Endothelial cell of umbilical vein (primary cell): Measurements from ENCODE around the gene RELN. TPM values are rescaled to one million over a fixed set of nuclear protein-coding genes. Genes with fewer than 3 reads are reported as not detected.

Experiments used
- BruUV-seq: library from RNA; stranded (reverse); fragments of 400-500 nt; replicated peaks from 2 replicates; lab custom pipeline; 2021; lab: Mats Ljungman, UMichigan
- CTCF ChIA-PET: fragments of 300-600, 350-600 bp; sonication (Branson Sonifier 250); formaldehyde crosslinking; loops from one replicate; lab custom pipeline; 2021; ENCODE audit warnings: antibody characterized with exemption, inconsistent platforms; lab: Charles Lee
- POLR2A ChIA-PET: fragments of 300-600, 350-600 bp; sonication (Branson Sonifier 250); formaldehyde crosslinking; loops from one replicate; lab custom pipeline; 2021; ENCODE audit warnings: antibody characterized with exemption, inconsistent platforms; lab: Charles Lee
- DNase-seq: peaks from one replicate; pipeline ENCODE4 v3.0.0-alpha.2; 2011; ENCODE audit warnings: low read depth, low spot score
- FAIRE-seq: peaks from 2 replicates; lab custom pipeline; 2011; peaks lifted over from hg19 to GRCh38; lab: Jason Lieb, UNC
- H2AFZ ChIP-seq: 2 replicates; pipeline ENCODE4 v1.6.0; 2012; ENCODE audit warnings: low read depth, low read length, control low read depth, inconsistent platforms
- H3K27ac ChIP-seq: 2 replicates; pipeline ENCODE4 v1.5.1; 2011; ENCODE audit warnings: low read depth, mild to moderate bottlenecking, control low read depth, low read length, moderate library complexity; ENCODE audit not compliant: insufficient read depth
- H3K27me3 ChIP-seq, 2 experiments: 2 replicates each; pipeline versions ENCODE4 v1.6.0 to v1.6.1; 2011; ENCODE audit warnings: low read length in 2 of 2, mixed read lengths in 1 of 2; ENCODE audit not compliant: control insufficient read depth in 2 of 2, insufficient read depth in 2 of 2
- H3K36me3 ChIP-seq, 2 experiments: 2 replicates in 1 of 2; 3 replicates in 1 of 2; pipeline ENCODE4 v1.5.1; 2011; ENCODE audit warnings: low read length in 2 of 2, mild to moderate bottlenecking in 1 of 2, moderate library complexity in 1 of 2; ENCODE audit not compliant: control insufficient read depth in 2 of 2, insufficient read depth in 2 of 2; ENCODE audit errors: extremely low read depth in 1 of 2
- H3K4me1 ChIP-seq: 3 replicates; pipeline ENCODE4 v1.5.1; 2011; ENCODE audit warnings: mild to moderate bottlenecking, low read length; ENCODE audit not compliant: control insufficient read depth, insufficient read depth; ENCODE audit errors: extremely low read depth
- H3K4me2 ChIP-seq: 2 replicates; pipeline ENCODE4 v1.6.1; 2011; ENCODE audit warnings: low read length, control low read depth, mixed read lengths; ENCODE audit not compliant: insufficient read depth
- H3K4me3 ChIP-seq, 3 experiments: fragments of 200-600 bp in 1 of 3; sonication (generic), shearing (Covaris generic) in 1 of 3; replicated peaks in 1 of 3; 2 replicates each; pipeline ENCODE4 v1.5.1; 2011 to 2016; ENCODE audit warnings: control low read depth in 3 of 3, low read length in 3 of 3, mild to moderate bottlenecking in 2 of 3, inconsistent platforms in 1 of 3, low read depth in 1 of 3, moderate library complexity in 1 of 3; ENCODE audit not compliant: insufficient read depth in 1 of 3
- H3K79me2 ChIP-seq: 2 replicates; pipeline ENCODE4 v1.6.0; 2012; ENCODE audit warnings: low read length, inconsistent platforms; ENCODE audit not compliant: control insufficient read depth, insufficient read depth
- H3K9ac ChIP-seq: replicated peaks from 2 replicates; pipeline ENCODE3; 2011; ENCODE audit warnings: low read length, control low read depth; ENCODE audit not compliant: insufficient read depth; ENCODE audit errors: extremely low read depth
- H3K9me1 ChIP-seq: replicated peaks from 3 replicates; pipeline ENCODE4 v1.6.0; 2011; ENCODE audit warnings: mild to moderate bottlenecking, low read length; ENCODE audit not compliant: control insufficient read depth, insufficient read depth; ENCODE audit errors: extremely low read depth
- H3K9me3 ChIP-seq: replicated peaks from 2 replicates; pipeline ENCODE4 v1.5.1; 2012; ENCODE audit warnings: low read length, inconsistent platforms; ENCODE audit not compliant: control insufficient read depth, insufficient read depth
- H4K20me1 ChIP-seq: replicated peaks from 2 replicates; pipeline ENCODE3; 2011; ENCODE audit warnings: mild to moderate bottlenecking, low read length; ENCODE audit not compliant: control insufficient read depth, insufficient read depth; ENCODE audit errors: extremely low read depth
- EZH2 ChIP-seq: IDR thresholded peaks from 2 replicates; pipeline ENCODE4 v1.6.1; 2012; ENCODE audit warnings: borderline replicate concordance, low read depth, mild to moderate bottlenecking, moderate library complexity, low read length, inconsistent platforms; ENCODE audit not compliant: severe bottlenecking
- FOS ChIP-seq: IDR thresholded peaks from 2 replicates; pipeline ENCODE4 v1.6.1; 2011; ENCODE audit warnings: mild to moderate bottlenecking, low read length, moderate library complexity, borderline replicate concordance; ENCODE audit not compliant: insufficient read depth
- GATA2 ChIP-seq: IDR thresholded peaks from 2 replicates; pipeline ENCODE4 v1.7.0; 2011; ENCODE audit warnings: low read depth, mild to moderate bottlenecking, moderate library complexity, mixed read lengths, low read length; ENCODE audit not compliant: insufficient read length, insufficient read depth
- JUN ChIP-seq: IDR thresholded peaks from 2 replicates; pipeline ENCODE4 v1.6.1; 2011; ENCODE audit warnings: borderline replicate concordance, low read depth; ENCODE audit not compliant: insufficient read length, insufficient read depth
- MYC ChIP-seq: IDR thresholded peaks from one replicate; pipeline ENCODE4 v1.6.1; 2011; ENCODE audit warnings: mild to moderate bottlenecking, low read depth, low read length
- POLR2A ChIP-seq: IDR thresholded peaks from 2 replicates; pipeline ENCODE4 v1.6.1; 2012; ENCODE audit warnings: low read depth, mild to moderate bottlenecking, control low read depth, low read length
- POLR2AphosphoS5 ChIP-seq: IDR thresholded peaks from 2 replicates; pipeline ENCODE4 v1.6.1; 2012; ENCODE audit warnings: low read depth, mild to moderate bottlenecking, control low read depth, low read length, moderate library complexity; ENCODE audit not compliant: insufficient read depth
- dilution Hi-C: fragments of 300-500 bp; cut with MboI; formaldehyde crosslinking; loops from one replicate; pipeline ENCODE4 v1.15.0; 2019; ENCODE audit warnings: low sequenced_read_pairs; ENCODE audit not compliant: extremely low pct_ligation_motif_present
- intact Hi-C: fragments of 100-400 bp; cut with micrococcal nuclease; formaldehyde crosslinking; loops from one replicate; pipeline ENCODE4 v1.10.0; 2022
- polyA plus RNA-seq, 4 experiments: library from polyadenylated mRNA; depleted of rRNA in 3 of 4; stranded (reverse) in 3 of 4; unstranded in 1 of 4; fragments of >200 nt; gene quantifications; 2 replicates each; pipeline versions ENCODE4 v1.2.1 to v1.2.3, GENCODE V29; 2011 to 2012; ENCODE audit warnings: missing spikeins in 1 of 4
- total RNA-seq: library from RNA; stranded (reverse); gene quantifications from 2 replicates; pipeline ENCODE4 v1.2.3, GENCODE V29; 2021
- TF ChIP-seq, protein P1 (sequence below): IDR thresholded peaks from 2 replicates; pipeline ENCODE4 v1.6.1; 2011; ENCODE audit not compliant: insufficient read depth, insufficient read length
- TF ChIP-seq, protein P2 (sequence below), 2 donors: IDR thresholded peaks; 1 replicate in 1 of 2; 2 replicates in 1 of 2; pipeline ENCODE4 v1.5.1; 2011; ENCODE audit warnings: low read length in 2 of 2, mild to moderate bottlenecking in 2 of 2, moderate library complexity in 2 of 2, control low read depth in 1 of 2, inconsistent platforms in 1 of 2, low read depth in 1 of 2; ENCODE audit not compliant: insufficient read depth in 1 of 2; ENCODE audit errors: extremely low read depth in 1 of 2

The RELN gene
- total and polyA plus RNA-seq, 2 donors (not counting 3 experiments of a cell fraction or from before 2014, with no cell fraction given) = 0.15 to 0.22 TPM

DNA sequence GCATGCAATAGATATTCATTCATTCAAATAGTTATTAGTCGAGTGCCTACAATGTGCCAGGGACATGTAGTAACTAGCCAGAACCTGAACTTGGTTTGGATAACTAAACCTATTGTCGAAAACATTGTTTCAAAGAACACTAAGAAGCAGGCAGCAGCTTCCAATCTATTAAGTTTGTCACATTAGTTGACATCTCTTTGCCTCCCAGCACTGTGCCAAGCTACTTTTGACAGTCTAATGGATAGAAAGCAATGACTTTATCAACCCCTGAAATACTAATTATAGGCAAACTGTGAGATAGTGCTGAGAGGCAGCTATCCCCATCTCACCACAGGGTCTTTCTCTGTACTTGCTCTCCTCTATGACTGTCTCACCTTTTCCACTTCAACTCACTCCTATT is 22.4 kb upstream of the RELN start:
- DNase-seq = no peak
- H3K4me3 ChIP-seq = no peak overlapping the region
- intact Hi-C loops = no loop called here
- no peaks in the 10 kb centered on the region for H3K27me3 ChIP-seq
- no peaks in the 10 kb centered on the region for H3K4me1 ChIP-seq
- no peak overlapping the region for H3K27ac ChIP-seq
- TF ChIP-seq JUN = no peak
- TF ChIP-seq, protein P1, sequence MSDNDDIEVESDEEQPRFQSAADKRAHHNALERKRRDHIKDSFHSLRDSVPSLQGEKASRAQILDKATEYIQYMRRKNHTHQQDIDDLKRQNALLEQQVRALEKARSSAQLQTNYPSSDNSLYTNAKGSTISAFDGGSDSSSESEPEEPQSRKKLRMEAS = no peak
- no peak for TF ChIP-seq MYC
- TF ChIP-seq POLR2AphosphoS5 = no peak
- TF ChIP-seq, protein P2, sequence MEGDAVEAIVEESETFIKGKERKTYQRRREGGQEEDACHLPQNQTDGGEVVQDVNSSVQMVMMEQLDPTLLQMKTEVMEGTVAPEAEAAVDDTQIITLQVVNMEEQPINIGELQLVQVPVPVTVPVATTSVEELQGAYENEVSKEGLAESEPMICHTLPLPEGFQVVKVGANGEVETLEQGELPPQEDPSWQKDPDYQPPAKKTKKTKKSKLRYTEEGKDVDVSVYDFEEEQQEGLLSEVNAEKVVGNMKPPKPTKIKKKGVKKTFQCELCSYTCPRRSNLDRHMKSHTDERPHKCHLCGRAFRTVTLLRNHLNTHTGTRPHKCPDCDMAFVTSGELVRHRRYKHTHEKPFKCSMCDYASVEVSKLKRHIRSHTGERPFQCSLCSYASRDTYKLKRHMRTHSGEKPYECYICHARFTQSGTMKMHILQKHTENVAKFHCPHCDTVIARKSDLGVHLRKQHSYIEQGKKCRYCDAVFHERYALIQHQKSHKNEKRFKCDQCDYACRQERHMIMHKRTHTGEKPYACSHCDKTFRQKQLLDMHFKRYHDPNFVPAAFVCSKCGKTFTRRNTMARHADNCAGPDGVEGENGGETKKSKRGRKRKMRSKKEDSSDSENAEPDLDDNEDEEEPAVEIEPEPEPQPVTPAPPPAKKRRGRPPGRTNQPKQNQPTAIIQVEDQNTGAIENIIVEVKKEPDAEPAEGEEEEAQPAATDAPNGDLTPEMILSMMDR (IDR thresholded peaks at IDR 0.05; ENCODE audit: extremely low read depth in 1 of 2, insufficient read depth in 1 of 2, low read depth in 1 of 2, low read length in 2 of 2) = no peak
- TF ChIP-seq GATA2 = no peak
- TF ChIP-seq POLR2A = no peak
- no peak for TF ChIP-seq FOS
- TF ChIP-seq EZH2 = no peak
- CTCF ChIA-PET = no interaction called here
- H3K79me2 ChIP-seq = no peaks in the 10 kb centered on the region
- H3K9me3 ChIP-seq = no peaks in the 10 kb centered on the region
- H3K9me1 ChIP-seq = peaks cover 2% of the 10 kb centered on the region
- BruUV-seq = no TSS peak
- no peaks in the 10 kb centered on the region for H4K20me1 ChIP-seq
- dilution Hi-C loops = no loop called here
- no peak for FAIRE-seq
- no peak overlapping the region for H2AFZ ChIP-seq
- no peak overlapping the region for H3K4me2 ChIP-seq
- no peak overlapping the region for H3K9ac ChIP-seq
- no peaks in the 10 kb centered on the region for H3K36me3 ChIP-seq
- POLR2A ChIA-PET = no interaction called here
